ENCODE measurements around the gene SPOCK1.

SPOCK1 gene

GRCh38 chr5:137491121-137491520, 8.0 kb downstream of the SPOCK1 start:
- TF ChIP-seq CTCF (IDR thresholded peaks at IDR 0.05; ENCODE audit: low read depth, low read length) (no peak), MAX (IDR thresholded peaks at IDR 0.05; ENCODE audit: low read depth, low read length) (no peak), POLR2A (IDR thresholded peaks at IDR 0.05; ENCODE audit: extremely low read depth, insufficient read length) (no peak), MYC (IDR thresholded peaks at IDR 0.05; ENCODE audit: low read depth, low read length) (no peak)
- no peak for DNase-seq (ENCODE audit: low read depth)
- no peak overlapping the region for H3K4me3 ChIP-seq (ENCODE audit: low read depth, low read length)

- no peak for DNase-seq (ENCODE audit: low read depth)
- TF ChIP-seq MYC (IDR thresholded peaks at IDR 0.05; ENCODE audit: low read depth, low read length) (no peak), CTCF (IDR thresholded peaks at IDR 0.05; ENCODE audit: low read depth, low read length) (no peak), MAX (IDR thresholded peaks at IDR 0.05; ENCODE audit: low read depth, low read length) (no peak), POLR2A (IDR thresholded peaks at IDR 0.05; ENCODE audit: extremely low read depth, insufficient read length) (no peak)
These were observed 8.5 kb downstream of the SPOCK1 start for GRCh38 chr5:137490591-137490990.

GRCh38 chr5:137488974-137489373, 10.2 kb downstream of the SPOCK1 start:
- TF ChIP-seq CTCF (IDR thresholded peaks at IDR 0.05; ENCODE audit: low read depth, low read length), result no peak
- TF ChIP-seq POLR2A (IDR thresholded peaks at IDR 0.05; ENCODE audit: extremely low read depth, insufficient read length), result no peak
- no peak overlapping the region for H3K4me3 ChIP-seq (ENCODE audit: low read depth, low read length)
- no peak for DNase-seq (ENCODE audit: low read depth)

More at GRCh38 chr5:137490591-137490990, 8.5 kb downstream of the SPOCK1 start:
- H3K4me3 ChIP-seq (ENCODE audit: low read depth, low read length), result no peak overlapping the region

- TF ChIP-seq MAX (IDR thresholded peaks at IDR 0.05; ENCODE audit: low read depth, low read length), result no peak
- TF ChIP-seq MYC (IDR thresholded peaks at IDR 0.05; ENCODE audit: low read depth, low read length), result no peak
- no peak for TF ChIP-seq CTCF (IDR thresholded peaks at IDR 0.05; ENCODE audit: low read depth, low read length)
- no peak for TF ChIP-seq POLR2A (IDR thresholded peaks at IDR 0.05; ENCODE audit: extremely low read depth, insufficient read length)
- H3K4me3 ChIP-seq (ENCODE audit: low read depth, low read length), result no peak overlapping the region
- DNase-seq (ENCODE audit: low read depth), result no peak
These were observed 10.6 kb downstream of the SPOCK1 start for GRCh38 chr5:137488516-137488915.

GRCh38 chr5:137487600-137487999, 11.5 kb downstream of the SPOCK1 start:
- TF ChIP-seq CTCF (IDR thresholded peaks at IDR 0.05; ENCODE audit: low read depth, low read length) (no peak), POLR2A (IDR thresholded peaks at IDR 0.05; ENCODE audit: extremely low read depth, insufficient read length) (no peak), MYC (IDR thresholded peaks at IDR 0.05; ENCODE audit: low read depth, low read length) (no peak), MAX (IDR thresholded peaks at IDR 0.05; ENCODE audit: low read depth, low read length) (no peak)
- no peak for DNase-seq (ENCODE audit: low read depth)
- H3K4me3 ChIP-seq (ENCODE audit: low read depth, low read length), result no peak overlapping the region

- TF ChIP-seq MYC (IDR thresholded peaks at IDR 0.05; ENCODE audit: low read depth, low read length) (no peak), CTCF (IDR thresholded peaks at IDR 0.05; ENCODE audit: low read depth, low read length) (no peak), POLR2A (IDR thresholded peaks at IDR 0.05; ENCODE audit: extremely low read depth, insufficient read length) (no peak), MAX (IDR thresholded peaks at IDR 0.05; ENCODE audit: low read depth, low read length) (no peak)
- H3K4me3 ChIP-seq (ENCODE audit: low read depth, low read length), result no peak overlapping the region
- no peak for DNase-seq (ENCODE audit: low read depth)
These were observed 12.4 kb downstream of the SPOCK1 start for GRCh38 chr5:137486707-137487106.
